ENCODE data around the gene PCDH9.

- no peak for TF ChIP-seq CTCF (IDR thresholded peaks at IDR 0.05)
- TF ChIP-seq POLR2A (IDR thresholded peaks at IDR 0.05) = no peak
Observed at GRCh38 chr13:66971004-66971403, 259.1 kb downstream of the PCDH9 start.

Data from thyroid gland (tissue), 4 donors.